ENCODE measurements around the gene IDS.
"Not testable (repeated sequence)": the region's sequence is repeated elsewhere in the genome, so short reads cannot be mapped to it uniquely, and the experiment has no call there.

Gene IDS

DNA sequence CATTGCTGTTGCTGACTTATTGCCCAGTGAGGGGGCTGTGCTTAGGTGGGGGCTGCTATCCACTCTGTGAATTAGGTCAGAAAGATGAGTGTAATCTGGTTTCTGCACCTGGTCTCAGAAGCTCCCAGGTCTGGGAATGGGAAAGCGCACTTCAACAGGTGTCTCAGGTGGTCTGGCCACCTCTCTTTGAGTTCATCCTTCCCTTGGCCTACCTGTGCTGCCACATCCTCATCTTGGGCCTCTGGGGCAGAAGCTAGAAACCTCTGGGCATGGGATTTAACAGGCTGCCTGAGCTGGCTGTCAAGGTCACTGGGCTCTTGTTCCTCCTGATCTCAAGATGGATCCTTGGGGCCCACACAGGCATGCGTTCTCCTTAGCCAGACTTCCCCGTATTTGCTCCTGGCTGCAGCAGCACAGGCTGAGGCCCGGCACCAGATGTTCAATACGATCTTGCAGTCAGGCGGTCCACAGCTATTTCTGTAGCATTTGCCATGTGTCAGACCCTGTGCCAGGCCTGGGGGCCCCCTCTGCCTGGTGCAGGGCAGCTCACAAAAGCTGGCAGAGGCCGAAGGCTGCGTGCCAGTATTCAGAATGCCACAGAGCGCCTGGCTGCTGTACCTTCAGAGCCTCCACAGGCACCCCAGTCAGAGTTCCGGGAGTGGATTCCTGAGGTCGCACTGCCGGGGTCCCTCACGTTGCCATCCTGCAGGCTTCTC lies 21.4 kb upstream of the IDS start:
- DNase-seq: not testable (repeated sequence)

- DNase-seq: peak; percentile 58
These were observed 20.8 kb upstream of the IDS start for GRCh38 chrX:149525903-149526302.

GRCh38 chrX:149525389-149525788 lies 20.3 kb upstream of the IDS start:
- peak; percentile 89 for DNase-seq

GRCh38 chrX:149522916-149523315 lies 17.8 kb upstream of the IDS start:
- no peak for DNase-seq

DNA sequence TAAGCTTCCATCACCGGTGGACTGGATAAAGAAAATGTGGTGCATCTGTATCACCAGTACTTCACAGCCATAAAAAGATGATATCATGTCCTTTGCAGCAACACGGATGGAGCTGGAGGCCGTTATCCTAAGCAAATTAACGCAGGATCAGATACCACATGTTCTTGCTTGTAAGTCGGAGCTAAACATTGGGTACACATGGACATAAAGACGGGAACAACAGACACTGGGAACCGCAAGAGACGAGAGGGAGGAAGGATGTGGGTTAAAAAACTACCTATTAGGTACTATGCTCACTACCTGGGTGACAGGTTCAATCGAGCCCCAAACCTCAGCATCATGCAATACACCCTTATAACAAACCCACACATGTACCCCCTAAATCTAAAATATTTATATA lies 16.3 kb upstream of the IDS start:
- no peak for DNase-seq

DNA sequence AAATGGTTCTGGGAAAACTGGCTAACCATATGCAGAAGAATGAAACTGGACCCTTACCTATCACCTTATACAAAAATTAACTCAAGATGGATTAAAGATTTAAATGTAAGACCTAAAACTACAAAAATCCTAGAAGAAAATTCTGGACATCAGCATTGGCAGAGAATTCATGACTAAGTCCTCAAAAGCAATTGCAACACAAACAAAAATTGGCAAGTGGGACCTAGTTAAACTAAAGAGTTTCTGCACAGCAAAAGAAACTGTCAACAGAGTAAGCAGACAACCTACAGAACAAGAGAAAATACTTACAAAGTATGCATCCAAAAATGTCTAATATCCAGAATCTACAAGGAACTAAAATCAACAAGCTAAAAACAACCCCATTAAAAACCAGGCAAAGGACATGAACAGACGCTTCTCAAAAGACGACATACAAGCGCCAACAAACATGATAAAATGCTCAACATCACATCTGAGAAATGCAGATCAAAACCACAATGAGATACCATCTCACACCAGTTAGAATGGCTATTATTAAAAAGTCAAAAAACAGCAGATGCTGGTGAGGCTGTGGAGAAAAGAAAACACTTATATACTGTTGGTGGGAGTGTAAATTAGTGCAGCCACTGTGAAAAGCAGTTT lies 15.7 kb upstream of the IDS start:
- DNase-seq: not testable (repeated sequence)

DNA sequence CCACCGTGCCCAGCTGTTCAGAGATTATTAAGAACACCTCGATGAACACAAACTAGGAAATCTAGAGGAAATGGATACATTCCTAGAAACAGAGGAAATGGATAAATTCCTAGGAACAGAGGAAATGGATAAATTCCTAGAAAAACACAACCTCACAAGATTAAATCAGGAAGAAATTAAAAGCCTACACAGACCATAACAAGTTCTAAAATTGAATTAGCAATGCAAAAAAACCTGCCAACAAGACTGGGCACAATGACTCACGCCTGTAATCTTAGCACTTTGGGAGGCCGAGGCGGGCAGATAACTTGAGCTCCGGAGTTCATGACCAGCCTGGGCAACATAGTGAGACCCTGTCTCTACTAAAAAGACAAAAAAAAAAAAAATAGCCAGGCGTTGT lies 13.1 kb upstream of the IDS start:
- no peak for DNase-seq

GRCh38 chrX:149517308-149517707 lies 12.2 kb upstream of the IDS start:
- DNase-seq: no peak

- DNase-seq: no peak
These were observed 11.5 kb upstream of the IDS start for GRCh38 chrX:149516604-149517003.

GRCh38 chrX:149515954-149516602 lies 11.0 kb upstream of the IDS start:
- DNase-seq: peak; percentile 31

DNA sequence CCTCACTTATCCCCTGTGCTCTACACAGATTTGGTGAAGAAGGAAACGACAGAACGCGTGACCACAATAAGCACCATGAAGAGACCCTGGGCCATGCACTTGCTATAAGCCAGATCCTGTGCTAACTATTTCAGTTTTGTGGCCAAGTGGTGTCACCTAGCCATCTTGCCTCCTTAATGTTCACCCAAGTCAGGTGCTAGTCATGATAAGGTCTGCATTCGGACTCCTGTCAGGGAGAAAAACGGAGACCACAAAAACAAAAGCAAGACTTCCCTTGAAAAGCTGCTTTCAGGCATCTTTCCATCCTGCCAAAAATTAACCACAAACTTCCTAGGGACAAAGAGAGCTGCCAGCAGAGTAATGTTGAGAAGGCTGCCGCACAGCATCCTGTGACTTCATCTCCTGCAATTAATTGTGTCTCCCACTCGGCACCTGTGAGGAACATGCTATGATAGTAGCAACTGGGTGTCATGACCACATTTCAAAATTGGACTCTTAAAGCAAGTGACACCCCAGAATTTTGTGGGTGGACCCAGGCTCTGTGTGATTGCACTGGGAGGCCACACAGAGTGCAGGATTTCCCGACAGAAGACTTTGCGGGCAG lies 8.8 kb upstream of the IDS start:
- DNase-seq: no peak

GRCh38 chrX:149512225-149512885 lies 7.2 kb upstream of the IDS start:
- peak; percentile 42 for DNase-seq

- DNase-seq: no peak
These were observed 6.0 kb upstream of the IDS start for GRCh38 chrX:149511081-149511480.

GRCh38 chrX:149510386-149510785 lies 5.3 kb upstream of the IDS start:
- peak; percentile 15 for DNase-seq

DNA sequence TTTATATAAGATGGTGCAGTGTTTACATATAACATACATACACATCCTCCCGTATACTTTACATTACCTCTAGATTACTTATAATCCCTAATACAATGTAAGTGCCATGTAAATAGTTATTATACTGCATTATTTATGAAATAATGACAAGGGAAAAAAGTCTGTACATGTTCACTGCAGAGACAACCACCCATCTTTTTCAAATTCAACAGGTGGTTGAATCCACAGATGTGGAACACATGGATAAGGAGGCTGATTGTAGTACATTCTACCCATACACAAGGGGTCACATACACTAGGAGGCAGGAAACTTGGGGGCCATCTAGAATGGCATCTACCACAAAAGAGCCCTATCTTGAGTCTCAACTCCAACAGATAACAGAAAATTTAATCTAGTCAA lies 3.4 kb upstream of the IDS start:
- no peak for DNase-seq

GRCh38 chrX:149506349-149506748 lies 1.2 kb upstream of the IDS start:
- DNase-seq: no peak

DNA sequence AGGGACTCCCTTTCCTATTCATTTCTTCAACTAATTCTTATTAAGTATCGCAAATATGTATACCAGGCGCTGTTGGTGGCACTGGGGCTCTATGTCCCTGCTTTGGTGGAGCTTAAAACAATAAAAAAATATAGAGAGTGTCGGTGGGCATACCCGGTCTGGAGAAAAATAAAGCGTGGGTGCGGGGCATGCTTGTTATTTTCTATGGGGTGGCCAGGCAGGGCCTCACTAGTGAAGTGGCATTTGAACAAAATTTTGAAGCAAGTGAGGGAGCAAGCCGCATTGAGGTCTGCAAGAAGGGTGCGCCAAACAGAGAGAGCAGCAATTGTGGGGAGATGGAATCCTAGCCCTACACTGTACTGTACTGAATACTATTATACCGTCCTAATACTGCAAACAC lies 565 bp upstream of the IDS start:
- DNase-seq: no peak

GRCh38 chrX:149504226-149504914 lies 736 bp downstream of the IDS start:
- no peak for DNase-seq

GRCh38 chrX:149503446-149503845 lies 1.7 kb downstream of the IDS start:
- DNase-seq: peak; percentile 88

- DNase-seq: not testable (repeated sequence)
These were observed 2.2 kb downstream of the IDS start for GRCh38 chrX:149502923-149503322.

DNA sequence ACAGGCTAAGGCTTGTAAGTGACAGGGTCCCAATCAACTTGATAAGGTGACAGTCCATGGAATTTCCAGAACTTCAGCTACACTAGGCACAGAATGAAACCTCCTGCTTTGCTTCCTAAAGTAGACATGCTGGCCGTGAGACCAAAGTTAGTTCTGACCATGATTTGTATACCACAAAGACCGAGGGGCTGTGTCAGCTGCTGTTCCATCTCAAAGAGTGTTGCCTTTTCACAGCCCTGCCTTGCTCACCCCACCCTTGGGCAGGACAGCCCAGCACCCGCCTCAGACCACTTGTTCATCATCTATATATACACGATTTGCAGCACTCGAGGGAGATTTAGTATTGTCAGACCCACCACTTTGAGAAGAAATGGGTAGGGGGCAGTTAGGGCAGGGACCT lies 5.3 kb downstream of the IDS start:
- no peak for DNase-seq

DNA sequence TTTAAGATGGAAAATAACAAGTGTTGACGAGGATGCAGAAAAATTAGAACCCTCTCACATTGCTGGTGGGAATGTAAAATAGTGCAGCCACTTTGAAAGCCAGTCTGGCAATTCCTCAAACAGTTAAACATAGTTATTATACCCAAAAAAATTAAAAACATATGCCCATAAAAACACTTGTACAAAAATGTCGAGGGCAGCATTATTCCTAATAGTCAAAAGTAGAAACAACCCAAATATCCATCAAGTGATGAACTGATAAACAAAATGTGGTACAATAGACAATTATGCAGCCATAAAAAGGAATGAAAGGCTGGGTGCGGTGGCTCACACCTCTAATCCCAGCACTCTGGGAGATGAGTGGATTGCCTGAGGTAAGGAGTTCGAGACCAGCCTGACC lies 6.3 kb downstream of the IDS start:
- DNase-seq: no peak

GRCh38 chrX:149497626-149498025 lies 7.5 kb downstream of the IDS start:
- DNase-seq: no peak
